IPS-15b (cell line): ENCODE measurements around the gene MTX1.
"Not testable (repeated sequence)": the region's sequence is repeated elsewhere in the genome, so short reads cannot be mapped to it uniquely, and the experiment has no call there.

Experiments used
- H3K27me3 ChIP-seq: one replicate; pipeline ENCODE4 v1.6.1; 2013; ENCODE audit warnings: low read length; ENCODE audit not compliant: control insufficient read depth, insufficient read depth
- H3K36me3 ChIP-seq: one replicate; pipeline ENCODE4 v1.6.1; 2013; ENCODE audit warnings: low read length; ENCODE audit not compliant: control insufficient read depth, insufficient read depth
- H3K4me1 ChIP-seq: one replicate; pipeline ENCODE4 v1.6.1; 2013; ENCODE audit warnings: mild to moderate bottlenecking, low read length; ENCODE audit not compliant: control insufficient read depth, insufficient read depth
- H3K4me3 ChIP-seq: one replicate; pipeline ENCODE4 v1.5.1; 2013; ENCODE audit warnings: low read depth, low read length
- H3K9ac ChIP-seq: one replicate; pipeline ENCODE4 v1.6.1; 2013; ENCODE audit warnings: low read depth, mild to moderate bottlenecking, low read length
- H3K9me3 ChIP-seq: one replicate; pipeline ENCODE4 v1.6.1; 2013; ENCODE audit warnings: mild to moderate bottlenecking, low read length; ENCODE audit not compliant: control insufficient read depth, insufficient read depth

MTX1 gene

GRCh38 chr1:155208541-155209311 is at the start of gene MTX1:
TSS of gene MTX1 (plus strand) at chr1:155208695. CDS start at chr1:155208805, 110 bp downstream.
- H3K27me3 ChIP-seq: no peaks in the 10 kb centered on the region

GRCh38 chr1:155158991-155159390 is 49.5 kb upstream of the MTX1 start:
- Histone ChIP-seq H3K4me3 (no peak overlapping the region), H3K4me1 (no peaks in the 10 kb centered on the region), H3K36me3 (no peaks in the 10 kb centered on the region), H3K9ac (no peak overlapping the region), H3K9me3 (no peaks in the 10 kb centered on the region), H3K27me3 (no peaks in the 10 kb centered on the region)

More at GRCh38 chr1:155208541-155209311, at the start of gene MTX1:
- Histone ChIP-seq H3K4me1 (no peaks in the 10 kb centered on the region), H3K36me3 (peaks cover 2% of the 10 kb centered on the region), H3K9ac (peak within 1 kb of the TSS; percentile 87), H3K9me3 (no peaks in the 10 kb centered on the region), H3K4me3 (peak within 1 kb of the TSS; percentile 67)

GRCh38 chr1:155160128-155160527 is 48.4 kb upstream of the MTX1 start:
- no peak overlapping the region for H3K4me3 ChIP-seq
- no peak overlapping the region for H3K9ac ChIP-seq
- no peaks in the 10 kb centered on the region for H3K36me3 ChIP-seq
- H3K9me3 ChIP-seq: no peaks in the 10 kb centered on the region
- no peaks in the 10 kb centered on the region for H3K27me3 ChIP-seq
- no peaks in the 10 kb centered on the region for H3K4me1 ChIP-seq

GRCh38 chr1:155162631-155163030 is 45.9 kb upstream of the MTX1 start:
- H3K9me3 ChIP-seq, H3K9ac ChIP-seq, H3K27me3 ChIP-seq, H3K36me3 ChIP-seq, H3K4me1 ChIP-seq, H3K4me3 ChIP-seq: not testable (repeated sequence)

- not testable (repeated sequence) for H3K27me3 ChIP-seq, H3K36me3 ChIP-seq, H3K9ac ChIP-seq, H3K9me3 ChIP-seq, H3K4me1 ChIP-seq, H3K4me3 ChIP-seq
These were observed 44.7 kb upstream of the MTX1 start for GRCh38 chr1:155163785-155164184.

GRCh38 chr1:155164625-155165024 is 43.9 kb upstream of the MTX1 start:
- not testable (repeated sequence) for H3K4me3 ChIP-seq, H3K27me3 ChIP-seq, H3K9ac ChIP-seq, H3K9me3 ChIP-seq, H3K36me3 ChIP-seq, H3K4me1 ChIP-seq

GRCh38 chr1:155166051-155166470 is 42.4 kb upstream of the MTX1 start:
- H3K4me3 ChIP-seq: peak overlapping the region; percentile 76

GRCh38 chr1:155166471-155167165 is 41.9 kb upstream of the MTX1 start:
- Histone ChIP-seq H3K27me3 (no peaks in the 10 kb centered on the region), H3K4me3 (peak overlapping the region; percentile 76), H3K9me3 (no peaks in the 10 kb centered on the region), H3K4me1 (peaks cover 3% of the 10 kb centered on the region), H3K9ac (no peak overlapping the region), H3K36me3 (peaks cover 3% of the 10 kb centered on the region)

More at GRCh38 chr1:155166051-155166470, 42.4 kb upstream of the MTX1 start:
- H3K27me3 ChIP-seq: no peaks in the 10 kb centered on the region
- no peaks in the 10 kb centered on the region for H3K9me3 ChIP-seq
- peaks cover 3% of the 10 kb centered on the region for H3K36me3 ChIP-seq
- no peak overlapping the region for H3K9ac ChIP-seq
- H3K4me1 ChIP-seq: peaks cover 3% of the 10 kb centered on the region

GRCh38 chr1:155167166-155168104 is 41.1 kb upstream of the MTX1 start:
- Histone ChIP-seq H3K9me3 (no peaks in the 10 kb centered on the region), H3K4me3 (peak overlapping the region; percentile 76), H3K9ac (no peak overlapping the region), H3K4me1 (peaks cover 3% of the 10 kb centered on the region), H3K36me3 (peaks cover 3% of the 10 kb centered on the region), H3K27me3 (no peaks in the 10 kb centered on the region)

GRCh38 chr1:155168105-155168445 is 40.4 kb upstream of the MTX1 start:
- H3K9me3 ChIP-seq, H3K9ac ChIP-seq, H3K4me3 ChIP-seq, H3K27me3 ChIP-seq, H3K36me3 ChIP-seq, H3K4me1 ChIP-seq: not testable (repeated sequence)

- peaks cover 3% of the 10 kb centered on the region for H3K4me1 ChIP-seq
These were observed 39.9 kb upstream of the MTX1 start for GRCh38 chr1:155168456-155169210.

More at GRCh38 chr1:155168456-155169210, 39.9 kb upstream of the MTX1 start:
- H3K36me3 ChIP-seq: peaks cover 3% of the 10 kb centered on the region
- H3K9me3 ChIP-seq: no peaks in the 10 kb centered on the region
- no peak overlapping the region for H3K4me3 ChIP-seq
- H3K27me3 ChIP-seq: no peaks in the 10 kb centered on the region
- H3K9ac ChIP-seq: no peak overlapping the region
